Panc1 (cell line): Measurements from ENCODE around the gene RNF144A. TPM values are rescaled to one million over a fixed set of nuclear protein-coding genes. Genes with fewer than 3 reads are reported as not detected.

Source experiments
- ATAC-seq: fragments of 200-7000 bp; cut with Tn5 transposase; 2 replicates; pipeline ENCODE4 v1.9.1; 2020; ENCODE audit warnings: mild to moderate bottlenecking, moderate library complexity
- BruUV-seq: library from RNA; stranded (reverse); fragments of 400-500 nt; replicated peaks from 2 replicates; lab custom pipeline; 2021; lab: Mats Ljungman, UMichigan
- CTCF ChIA-PET: fragments of 300-600 bp; sonication (Branson Sonifier 250); formaldehyde crosslinking; loops from one replicate; lab custom pipeline; 2022; ENCODE audit warnings: antibody characterized with exemption; lab: Charles Lee
- POLR2A ChIA-PET: fragments of 300-600 bp; sonication (Branson Sonifier 250); formaldehyde crosslinking; loops from one replicate; lab custom pipeline; 2022; ENCODE audit warnings: antibody characterized with exemption; lab: Charles Lee
- DNase-seq: peaks from one replicate; pipeline ENCODE4 v3.0.0-alpha.2; 2010; ENCODE audit warnings: low read depth, low spot score
- H3K27ac ChIP-seq: 2 replicates; pipeline ENCODE4 v1.5.1; 2011; ENCODE audit warnings: mild to moderate bottlenecking, low read length, inconsistent platforms
- H3K27me3 ChIP-seq: fragments of 200-500 bp; sonication (Bioruptor generic); 2 replicates; pipeline ENCODE4 v1.6.0; 2014; ENCODE audit warnings: low read length, inconsistent platforms; ENCODE audit not compliant: control insufficient read depth, insufficient read depth
- H3K36me3 ChIP-seq: fragments of 200-500 bp; sonication (Bioruptor generic); 2 replicates; pipeline ENCODE4 v1.5.1; 2014; ENCODE audit warnings: inconsistent platforms, mild to moderate bottlenecking, low read length, moderate library complexity; ENCODE audit not compliant: control insufficient read depth, insufficient read depth
- H3K4me1 ChIP-seq: 2 replicates; pipeline ENCODE4 v1.5.1; 2011; ENCODE audit warnings: inconsistent platforms, mild to moderate bottlenecking, low read length, moderate library complexity; ENCODE audit not compliant: control insufficient read depth, insufficient read depth
- H3K4me3 ChIP-seq, 2 experiments: 2 replicates each; pipeline ENCODE4 v1.5.1; 2011 to 2012; ENCODE audit warnings: low read depth in 2 of 2, low read length in 2 of 2, mild to moderate bottlenecking in 2 of 2, inconsistent platforms in 1 of 2, moderate library complexity in 1 of 2
- H3K9me3 ChIP-seq: fragments of 200-500 bp; sonication (Bioruptor generic); 2 replicates; pipeline ENCODE4 v1.5.1; 2014; ENCODE audit warnings: low read depth, mild to moderate bottlenecking, inconsistent platforms, low read length, moderate library complexity; ENCODE audit not compliant: control insufficient read depth, insufficient read depth
- CTCF ChIP-seq: fragments of 450-650 bp; IDR thresholded peaks from 2 replicates; pipeline ENCODE4 v1.5.1; 2017; ENCODE audit warnings: mild to moderate bottlenecking
- POLR2AphosphoS5 ChIP-seq: IDR thresholded peaks from 2 replicates; pipeline ENCODE4 v1.6.1; 2012; ENCODE audit warnings: mild to moderate bottlenecking, low read depth, low read length, moderate library complexity
- REST ChIP-seq, 2 experiments: IDR thresholded peaks; 2 replicates each; pipeline ENCODE4 v1.6.1; 2011 to 2012; ENCODE audit warnings: low read depth in 2 of 2, control low read depth in 1 of 2, low read length in 1 of 2, mild to moderate bottlenecking in 1 of 2, moderate library complexity in 1 of 2; ENCODE audit not compliant: insufficient read depth in 1 of 2
- SIN3A ChIP-seq: IDR thresholded peaks from 2 replicates; pipeline ENCODE4 v1.6.1; 2012; ENCODE audit warnings: low read depth, mild to moderate bottlenecking, low read length, moderate library complexity, borderline replicate concordance; ENCODE audit not compliant: insufficient read depth
- TCF7L2 ChIP-seq: IDR thresholded peaks from 2 replicates; pipeline ENCODE4 v1.6.1; 2011; ENCODE audit warnings: mild to moderate bottlenecking, low read depth, low read length, inconsistent platforms
- in situ Hi-C: cut with HindIII; loops from 2 replicates; pipeline ENCODE4 v1.10.0; 2016; ENCODE audit warnings: low sequenced_read_pairs, low pct_unique_long_range_greater_than_20kb
- intact Hi-C: fragments of 100-400 bp; cut with micrococcal nuclease; formaldehyde crosslinking; loops from one replicate; pipeline ENCODE4 v1.10.0; 2022; ENCODE audit not compliant: unreplicated experiment
- total RNA-seq: library from RNA; stranded (reverse); gene quantifications from one replicate; pipeline ENCODE4 v1.2.1, GENCODE V29; 2021; ENCODE audit not compliant: unreplicated experiment

Gene RNF144A
- total RNA-seq, 1 experiment from 2014 or later, result 5.4 TPM

- Histone ChIP-seq H3K27ac (no peak overlapping the region), H3K4me3 (no peak overlapping the region), H3K9me3 (no peaks in the 10 kb centered on the region), H3K4me1 (no peaks in the 10 kb centered on the region), H3K36me3 (no peaks in the 10 kb centered on the region), H3K27me3 (no peaks in the 10 kb centered on the region)
- no peak for DNase-seq
- TF ChIP-seq CTCF, result no peak
- TF ChIP-seq SIN3A, result no peak
- TF ChIP-seq TCF7L2, result no peak
- no peak for TF ChIP-seq POLR2AphosphoS5
- no peak for TF ChIP-seq REST (IDR thresholded peaks at IDR 0.05; ENCODE audit: insufficient read depth in 1 of 2, low read depth in 2 of 2, low read length in 1 of 2)
- ATAC-seq, result no peak
- CTCF ChIA-PET, result no interaction called here
- POLR2A ChIA-PET, result no interaction called here
- in situ Hi-C loops (no loop called here), intact Hi-C loops (no loop called here)
- no TSS peak for BruUV-seq
Observed at GRCh38 chr2:7020468-7020867, 103.3 kb downstream of the RNF144A start.

GRCh38 chr2:7020939-7021470, 103.8 kb downstream of the RNF144A start:
- H3K9me3 ChIP-seq, result no peaks in the 10 kb centered on the region
- ChIA-PET CTCF (no interaction called here), POLR2A (no interaction called here)
- no peak overlapping the region for H3K27ac ChIP-seq
- no peaks in the 10 kb centered on the region for H3K27me3 ChIP-seq
- no peak overlapping the region for H3K4me3 ChIP-seq
- TF ChIP-seq CTCF, result no peak
- TF ChIP-seq SIN3A, result no peak
- no peak for TF ChIP-seq REST (IDR thresholded peaks at IDR 0.05; ENCODE audit: insufficient read depth in 1 of 2, low read depth in 2 of 2, low read length in 1 of 2)
- TF ChIP-seq POLR2AphosphoS5, result no peak
- TF ChIP-seq TCF7L2, result no peak
- intact Hi-C loops, result no loop called here
- no peaks in the 10 kb centered on the region for H3K4me1 ChIP-seq
- DNase-seq, result no peak
- in situ Hi-C loops, result no loop called here
- ATAC-seq, result no peak
- no TSS peak for BruUV-seq
- H3K36me3 ChIP-seq, result no peaks in the 10 kb centered on the region
